Hepatocyte (in vitro differentiated cells): ENCODE measurements around the gene KEAP1. TPM values are rescaled to one million over a fixed set of nuclear protein-coding genes. Genes with fewer than 3 reads are reported as not detected.

Experiments used
- DNase-seq: peaks from one replicate; pipeline ENCODE4 v3.0.0-alpha.2; 2016; ENCODE audit warnings: low spot score
- H2AFZ ChIP-seq: fragments of 200-600 bp; sonication (generic); 2 replicates; pipeline ENCODE4 v1.6.0; 2016; ENCODE audit warnings: antibody characterized with exemption, mild to moderate bottlenecking
- H3K27ac ChIP-seq: fragments of 200-600 bp; sonication (generic); 2 replicates; pipeline ENCODE4 v1.5.1; 2016; ENCODE audit warnings: mild to moderate bottlenecking
- H3K27me3 ChIP-seq: fragments of 200-600 bp; sonication (generic); 2 replicates; pipeline ENCODE4 v1.6.1; 2016
- H3K36me3 ChIP-seq: fragments of 200-600 bp; sonication (generic); replicated peaks from 2 replicates; pipeline ENCODE4 v1.5.1; 2016; ENCODE audit warnings: low read depth; ENCODE audit not compliant: insufficient read depth
- H3K4me1 ChIP-seq: fragments of 200-600 bp; sonication (generic); 2 replicates; pipeline ENCODE4 v1.5.1; 2016; ENCODE audit warnings: mild to moderate bottlenecking, moderate library complexity; ENCODE audit not compliant: insufficient read depth
- H3K4me2 ChIP-seq: fragments of 200-600 bp; sonication (generic); 2 replicates; pipeline ENCODE4 v1.6.0; 2016
- H3K4me3 ChIP-seq: fragments of 200-600 bp; sonication (generic); 2 replicates; pipeline ENCODE4 v1.5.1; 2016; ENCODE audit warnings: mild to moderate bottlenecking
- H3K79me2 ChIP-seq: fragments of 200-600 bp; sonication (generic); 2 replicates; pipeline ENCODE4 v1.6.0; 2017; ENCODE audit warnings: mild to moderate bottlenecking
- H3K9me2 ChIP-seq: fragments of 200-600 bp; sonication (generic); replicated peaks from 2 replicates; pipeline ENCODE4 v1.6.0; 2017; ENCODE audit warnings: mild to moderate bottlenecking; ENCODE audit not compliant: insufficient read depth
- H3K9me3 ChIP-seq: fragments of 200-600 bp; sonication (generic); 2 replicates; pipeline ENCODE4 v1.5.1; 2016; ENCODE audit warnings: low read depth, mild to moderate bottlenecking
- H4K20me1 ChIP-seq: fragments of 200-600 bp; sonication (generic); 2 replicates; pipeline ENCODE4 v1.6.0; 2016; ENCODE audit warnings: mild to moderate bottlenecking; ENCODE audit not compliant: insufficient read depth, poor library complexity, severe bottlenecking
- CTCF ChIP-seq: fragments of 200-600 bp; sonication (generic); IDR thresholded peaks from 2 replicates; pipeline ENCODE4 v1.5.1; 2016; ENCODE audit warnings: antibody characterized with exemption, mild to moderate bottlenecking; ENCODE audit not compliant: poor library complexity
- EZH2 ChIP-seq: fragments of 200-600 bp; sonication (generic); IDR thresholded peaks from 2 replicates; pipeline ENCODE4 v1.6.1; 2016; ENCODE audit warnings: antibody characterized with exemption, mild to moderate bottlenecking, borderline replicate concordance
- EZH2phosphoT487 ChIP-seq: fragments of 200-600 bp; sonication (generic); IDR thresholded peaks from one replicate; pipeline ENCODE4 v1.6.1; 2018; ENCODE audit warnings: antibody characterized with exemption, mild to moderate bottlenecking, low read depth, moderate library complexity; ENCODE audit not compliant: unreplicated experiment, severe bottlenecking
- WGBS: methylation state at CpG from one replicate; pipeline ENCODE4 v1.1.6; 2016; ENCODE audit warnings: low lambda C conversion rate; ENCODE audit errors: missing lambda C conversion rate; 5-methylcytosine and 5-hydroxymethylcytosine counted together
- polyA plus RNA-seq: library from polyadenylated mRNA; unstranded; fragments of >200 nt; fragmentation: Nextera tagmentation; extraction: Ambion mirVana; gene quantifications from 2 replicates; pipeline ENCODE4 v1.2.1, GENCODE V29; 2016
- total RNA-seq: library from RNA; depleted of rRNA; stranded (reverse); fragments of >200 nt; gene quantifications from 2 replicates; pipeline ENCODE4 v1.2.3, GENCODE V29; 2014

Gene KEAP1
- total and polyA plus RNA-seq, 2 experiments from 2014 or later: 48.2 to 66.8 TPM

GRCh38 chr19:10520652-10521318 lies 17.6 kb upstream of the KEAP1 start:
- Histone ChIP-seq H3K9me3 (no peaks in the 10 kb centered on the region), H2AFZ (no peak overlapping the region), H3K4me2 (no peak overlapping the region), H3K4me3 (no peak overlapping the region), H3K9me2 (no peaks in the 10 kb centered on the region), H4K20me1 (no peaks in the 10 kb centered on the region), H3K79me2 (no peaks in the 10 kb centered on the region), H3K36me3 (no peaks in the 10 kb centered on the region), H3K27me3 (peaks cover 48% of the 10 kb centered on the region), H3K4me1 (peaks cover 7% of the 10 kb centered on the region), H3K27ac (no peak overlapping the region)
- DNase-seq: no peak
- WGBS: 93% methylated on average over 13 of the region's 15 CpGs
- TF ChIP-seq CTCF (no peak), EZH2phosphoT487 (no peak), EZH2 (no peak)

GRCh38 chr19:10519421-10519820 lies 16.3 kb upstream of the KEAP1 start:
- Histone ChIP-seq H4K20me1 (no peaks in the 10 kb centered on the region), H3K36me3 (no peaks in the 10 kb centered on the region), H3K27me3 (peaks cover 61% of the 10 kb centered on the region), H3K27ac (no peak overlapping the region), H3K79me2 (no peaks in the 10 kb centered on the region), H3K4me1 (peaks cover 7% of the 10 kb centered on the region), H2AFZ (no peak overlapping the region), H3K9me3 (no peaks in the 10 kb centered on the region), H3K9me2 (no peaks in the 10 kb centered on the region), H3K4me3 (no peak overlapping the region), H3K4me2 (no peak overlapping the region)
- TF ChIP-seq EZH2phosphoT487 (no peak), CTCF (no peak), EZH2 (no peak)
- no peak for DNase-seq
- 83% methylated on average over 7 of the region's 7 CpGs for WGBS

GRCh38 chr19:10518444-10519361 lies 15.5 kb upstream of the KEAP1 start:
- Histone ChIP-seq H3K4me2 (peak overlapping the region; percentile 74), H3K4me3 (no peak overlapping the region), H3K27me3 (peaks cover 68% of the 10 kb centered on the region), H3K36me3 (no peaks in the 10 kb centered on the region), H3K79me2 (no peaks in the 10 kb centered on the region), H3K9me3 (no peaks in the 10 kb centered on the region), H4K20me1 (no peaks in the 10 kb centered on the region), H2AFZ (no peak overlapping the region), H3K27ac (no peak overlapping the region), H3K4me1 (peaks cover 7% of the 10 kb centered on the region), H3K9me2 (no peaks in the 10 kb centered on the region)
- DNase-seq: no peak
- WGBS: 28% methylated on average over 26 of the region's 33 CpGs
- no peak for TF ChIP-seq EZH2phosphoT487
- no peak for TF ChIP-seq CTCF
- TF ChIP-seq EZH2: no peak
